Body of pancreas (tissue), 4 donors: ENCODE measurements around the gene ASB15.

Experiments
- CTCF ChIP-seq, 7 experiments: fragments of 450-650 bp in 4 of 7; fragments of 200-600 bp in 3 of 7; sonication (generic) in 3 of 7; IDR thresholded peaks; one replicate each; pipeline ENCODE4 v1.5.1; 2016 to 2019; ENCODE audit warnings: antibody characterized with exemption in 7 of 7
- POLR2A ChIP-seq, 3 donors: fragments of 450-650 bp; IDR thresholded peaks; one replicate each; pipeline ENCODE4 v1.6.1; 2016; ENCODE audit warnings: antibody characterized with exemption in 3 of 3, mild to moderate bottlenecking in 2 of 3

- no peak for TF ChIP-seq CTCF (IDR thresholded peaks at IDR 0.05)
- no peak for TF ChIP-seq POLR2A (IDR thresholded peaks at IDR 0.05)
Measured at GRCh38 chr7:123581162-123581459, 20.5 kb upstream of the ASB15 start.
